HepG2 (cell line): ENCODE measurements around the gene SCN2A. TPM values are rescaled to one million over a fixed set of nuclear protein-coding genes. Genes with fewer than 3 reads are reported as not detected.

ENCODE experiments used
- ATAC-seq: fragments of 200-7000 bp; cut with Tn5 transposase; 3 replicates; pipeline ENCODE4 v1.9.1; 2020; ENCODE audit warnings: mild to moderate bottlenecking, moderate library complexity
- BruUV-seq: library from RNA; stranded (reverse); fragments of 400-500 nt; replicated peaks from 2 replicates; lab custom pipeline; 2021; lab: Mats Ljungman, UMichigan
- CTCF ChIA-PET: fragments of 300-600 bp; formaldehyde crosslinking; extraction: SDS; loops from one replicate; lab custom pipeline; 2021; ENCODE audit warnings: low total read pairs, inconsistent platforms, low intra/inter-chr PET ratio; lab: Yijun Ruan, JAX
- POLR2A ChIA-PET: fragments of 350-600 bp; sonication (Branson Sonifier 250); formaldehyde crosslinking; loops from one replicate; lab custom pipeline; 2020; ENCODE audit warnings: antibody characterized with exemption, inconsistent platforms; lab: Yijun Ruan, JAX
- DNase-seq: peaks from one replicate; pipeline ENCODE4 v3.0.0-alpha.2; 2015; ENCODE audit warnings: low spot score
- FAIRE-seq: peaks from 3 replicates; lab custom pipeline; 2011; peaks lifted over from hg19 to GRCh38; lab: Jason Lieb, UNC
- H2AFZ ChIP-seq: one replicate; pipeline ENCODE4 v1.6.1; 2011; ENCODE audit warnings: low read length, inconsistent platforms
- H3K27ac ChIP-seq: fragments of 300-600 bp; 3 replicates; pipeline ENCODE4 v1.8.0; 2011; ENCODE audit warnings: mixed run types, mild to moderate bottlenecking, mixed read lengths, low read length, inconsistent platforms; ENCODE audit not compliant: insufficient read depth; ENCODE audit errors: extremely low read length
- H3K27me3 ChIP-seq, 2 experiments: fragments of 200-600 bp in 1 of 2; 2 replicates in 1 of 2; 3 replicates in 1 of 2; pipeline versions ENCODE4 v1.6.0 to v1.8.0; 2011; ENCODE audit warnings: low read length in 2 of 2, mild to moderate bottlenecking in 2 of 2, moderate library complexity in 2 of 2, inconsistent platforms in 1 of 2; ENCODE audit not compliant: insufficient read depth in 2 of 2, control insufficient read depth in 1 of 2
- H3K36me3 ChIP-seq, 2 experiments: fragments of 200-600 bp in 1 of 2; replicated peaks in 1 of 2; 2 replicates in 1 of 2; 3 replicates in 1 of 2; pipeline versions ENCODE4 v1.5.1 to v1.8.0; 2011; ENCODE audit warnings: low read length in 2 of 2, inconsistent platforms in 1 of 2; ENCODE audit not compliant: insufficient read depth in 2 of 2, control insufficient read depth in 1 of 2
- H3K4me1 ChIP-seq: 2 replicates; pipeline ENCODE4 v1.5.1; 2012; ENCODE audit warnings: low read length, inconsistent platforms; ENCODE audit not compliant: insufficient read depth
- H3K4me2 ChIP-seq: 2 replicates; pipeline ENCODE4 v1.6.0; 2011; ENCODE audit warnings: low read depth, low read length, inconsistent platforms
- H3K4me3 ChIP-seq, 3 experiments: fragments of 200-600 bp in 1 of 3; sonication (generic), shearing (Covaris generic) in 1 of 3; replicated peaks in 1 of 3; 2 replicates each; pipeline ENCODE4 v1.5.1; 2011 to 2016; ENCODE audit warnings: low read length in 3 of 3, inconsistent platforms in 2 of 3, low read depth in 2 of 3, mild to moderate bottlenecking in 2 of 3, control low read depth in 1 of 3, mixed read lengths in 1 of 3; ENCODE audit not compliant: insufficient read depth in 1 of 3
- H3K79me2 ChIP-seq: one replicate; pipeline ENCODE4 v1.6.1; 2011; ENCODE audit warnings: low read length, inconsistent platforms; ENCODE audit not compliant: insufficient read depth
- H3K9ac ChIP-seq: 2 replicates; pipeline ENCODE4 v1.6.0; 2011; ENCODE audit warnings: mild to moderate bottlenecking, low read depth, low read length, inconsistent platforms; ENCODE audit not compliant: insufficient read depth
- H3K9me3 ChIP-seq: 2 replicates; pipeline ENCODE4 v1.5.1; 2012; ENCODE audit warnings: mild to moderate bottlenecking, low read length
- H4K20me1 ChIP-seq: 2 replicates; pipeline ENCODE4 v1.6.0; 2011; ENCODE audit warnings: inconsistent platforms, mild to moderate bottlenecking, low read length, moderate library complexity; ENCODE audit not compliant: insufficient read depth
- GABPA ChIP-seq, 2 experiments: IDR thresholded peaks; 2 replicates each; pipeline ENCODE4 v1.6.1; 2011 to 2016; ENCODE audit warnings: low read depth in 2 of 2, low read length in 1 of 2, missing biosample characterization in 1 of 2, missing genetic modification characterization in 1 of 2
- HDAC2 ChIP-seq: sonication (generic); formaldehyde crosslinking; IDR thresholded peaks from 2 replicates; pipeline ENCODE4 v1.4.0; 2020; ENCODE audit warnings: missing genetic modification reagents
- MAFF ChIP-seq: IDR thresholded peaks from 2 replicates; pipeline ENCODE4 v1.6.1; 2011; ENCODE audit warnings: low read depth, low read length, improper control_type of control experiment
- MAFK ChIP-seq, 2 experiments: IDR thresholded peaks in 1 of 2; conservative IDR thresholded peaks in 1 of 2; 2 replicates each; pipeline ENCODE4 v1.6.1; 2011; ENCODE audit warnings: improper control_type of control experiment in 2 of 2, low read length in 2 of 2
- MIXL1 ChIP-seq: IDR thresholded peaks from 2 replicates; pipeline ENCODE4 v1.6.1; 2016
- PPARG ChIP-seq: conservative IDR thresholded peaks from 2 replicates; pipeline ENCODE4 v1.6.1; 2016; ENCODE audit warnings: missing biosample characterization, missing genetic modification reagents
- RAD21 ChIP-seq: fragments of 450-650 bp; formaldehyde crosslinking; IDR thresholded peaks from 2 replicates; pipeline ENCODE4 v1.5.0; 2020; ENCODE audit warnings: mild to moderate bottlenecking
- SMC3 ChIP-seq: IDR thresholded peaks from 2 replicates; pipeline ENCODE4 v1.6.1; 2011; ENCODE audit warnings: low read length, improper control_type of control experiment
- STAG1 ChIP-seq: sonication (generic); formaldehyde crosslinking; IDR thresholded peaks from 2 replicates; pipeline ENCODE4 v1.4.0; 2020; ENCODE audit warnings: missing genetic modification reagents
- TCF7L2 ChIP-seq: IDR thresholded peaks from 2 replicates; pipeline ENCODE4 v1.6.1; 2011; ENCODE audit warnings: mild to moderate bottlenecking, low read depth, low read length, moderate library complexity
- ZNF10 ChIP-seq: sonication (generic); formaldehyde crosslinking; IDR thresholded peaks from 2 replicates; pipeline ENCODE4 v1.4.0; 2020; ENCODE audit warnings: mild to moderate bottlenecking, low read depth, missing genetic modification reagents, borderline replicate concordance
- ZNF121 ChIP-seq: sonication (generic); formaldehyde crosslinking; IDR thresholded peaks from 2 replicates; pipeline ENCODE4 v1.5.0; 2020; ENCODE audit warnings: mild to moderate bottlenecking, missing genetic modification reagents
- ZNF331 ChIP-seq: sonication (generic); formaldehyde crosslinking; IDR thresholded peaks from 2 replicates; pipeline ENCODE4 v1.4.0; 2020; ENCODE audit warnings: missing genetic modification reagents
- ZNF878 ChIP-seq: sonication (generic); formaldehyde crosslinking; IDR thresholded peaks from 2 replicates; pipeline ENCODE4 v1.8.1; 2023; ENCODE audit warnings: mild to moderate bottlenecking, missing genetic modification reagents, moderate library complexity
- WGBS: methylation state at CpG from one replicate; pipeline ENCODE4 v1.1.6; 2017; ENCODE audit warnings: low lambda C conversion rate; 5-methylcytosine and 5-hydroxymethylcytosine counted together
- in situ Hi-C: cut with HindIII; loops from 2 replicates; pipeline ENCODE4 v1.10.0; 2017; ENCODE audit warnings: low pct_unique_long_range_greater_than_20kb; ENCODE audit not compliant: extremely low pct_ligation_motif_present
- intact Hi-C: fragments of 100-400 bp; cut with micrococcal nuclease; formaldehyde crosslinking; loops from one replicate; pipeline ENCODE4 v1.10.0; 2022; ENCODE audit not compliant: unreplicated experiment
- polyA plus RNA-seq, 8 experiments: library from polyadenylated mRNA; depleted of rRNA in 3 of 8; stranded (reverse) in 7 of 8; unstranded in 1 of 8; fragments of >200 nt; fragmentation: Illumina TruSeq in 4 of 8; extraction: Trizol in 4 of 8; gene quantifications; 2 replicates each; pipeline versions ENCODE4 v1.2.1 to v1.2.3, GENCODE V29; 2011 to 2016; ENCODE audit warnings: low read depth in 4 of 8, missing spikeins in 1 of 8, mixed read lengths in 1 of 8; ENCODE audit not compliant: insufficient read depth in 1 of 8
- total RNA-seq, 5 experiments: library from RNA; depleted of rRNA; stranded (reverse); fragments of >200 nt; fragmentation: Illumina TruSeq; extraction: Trizol; gene quantifications; 2 replicates each; pipeline ENCODE4 v1.2.3, GENCODE V29; 2016; ENCODE audit warnings: low read depth in 1 of 5
- TF ChIP-seq, protein P1 (sequence below): sonication (generic); formaldehyde crosslinking; IDR thresholded peaks from 2 replicates; pipeline ENCODE4 v1.5.0; 2020; ENCODE audit warnings: mild to moderate bottlenecking, missing genetic modification reagents, moderate library complexity
- TF ChIP-seq, protein P2 (sequence below): sonication (generic); formaldehyde crosslinking; IDR thresholded peaks from 2 replicates; pipeline ENCODE4 v1.5.0; 2020; ENCODE audit warnings: missing genetic modification reagents
- TF ChIP-seq, protein P3 (sequence below): IDR thresholded peaks from 2 replicates; pipeline ENCODE4 v1.6.1; 2016; ENCODE audit warnings: missing compliant biosample characterization, missing genetic modification reagents, borderline replicate concordance

SCN2A gene
- total and polyA plus RNA-seq, 2 of the 13 experiments (the other 11 are each of a cell fraction or from before 2014, with no cell fraction given) = 0.20 to 0.30 TPM

DNA sequence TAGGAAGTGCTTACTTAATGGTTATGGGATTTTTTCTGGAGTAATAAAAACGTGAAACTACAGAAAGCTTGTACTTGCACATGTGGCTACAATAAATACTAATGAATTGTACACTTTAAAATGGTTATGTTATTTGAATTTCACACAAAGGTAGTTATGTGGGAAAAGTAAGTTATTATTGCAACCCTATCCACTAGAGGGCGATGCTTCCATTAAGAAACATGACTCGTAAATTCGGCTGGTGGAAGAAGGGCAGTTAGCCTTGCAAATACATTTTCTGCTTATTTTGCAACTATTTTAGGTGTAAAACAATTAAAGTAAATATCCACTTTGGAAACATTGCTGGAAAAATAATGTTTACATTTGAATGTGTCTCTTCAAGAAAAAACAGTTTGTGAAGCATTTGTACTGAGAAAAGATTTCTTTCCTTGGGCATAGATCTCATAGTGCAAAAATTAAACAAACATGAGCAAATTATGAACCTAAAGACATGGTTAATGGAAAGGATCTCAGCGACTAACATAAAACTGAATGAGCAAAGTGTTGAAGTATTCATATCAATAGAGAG, 162.2 kb downstream of the SCN2A start:
- Histone ChIP-seq H3K9ac (no peak overlapping the region), H2AFZ (no peak overlapping the region), H3K36me3 (no peaks in the 10 kb centered on the region), H3K27ac (no peak overlapping the region), H3K4me3 (no peak overlapping the region), H4K20me1 (no peaks in the 10 kb centered on the region), H3K79me2 (no peaks in the 10 kb centered on the region), H3K4me1 (peaks cover 5% of the 10 kb centered on the region; the same call in 1 of the 2 replicates), H3K27me3 (no peaks in the 10 kb centered on the region), H3K4me2 (no peak overlapping the region), H3K9me3 (no peaks in the 10 kb centered on the region)
- DNase-seq (peak; percentile 67), ATAC-seq (peak; percentile 70; the same call in 2 of the 3 replicates), FAIRE-seq (peak; percentile 86)
- TF ChIP-seq PPARG (peak; percentile 34; the same call in 1 of the 2 replicates), GABPA (IDR thresholded peaks at IDR 0.05; ENCODE audit: low read depth, low read length) (no peak), GABPA (CRISPR knock-in tag; IDR thresholded peaks at IDR 0.05; ENCODE audit: low read depth) (no peak), MIXL1 (CRISPR knock-in tag) (peak; percentile 54; the same call in 1 of the 2 replicates), STAG1 (CRISPR knock-in tag) (peak; percentile 87), ZNF10 (no peak), ZNF878 (CRISPR knock-in tag) (no peak), ZNF331 (no peak), TCF7L2 (no peak), RAD21 (CRISPR knock-in tag) (peak; percentile 49; the same call in 1 of the 2 replicates), MAFK (conservative IDR thresholded peaks at IDR 0.05 in 1 of 2, IDR thresholded peaks at IDR 0.05 in 1 of 2; ENCODE audit: low read length in 2 of 2) (peak; percentile 68 to 70), HDAC2 (no peak), SMC3 (peak; percentile 72), ZNF121 (no peak), MAFF (peak; percentile 52)
- TF ChIP-seq, protein P1, sequence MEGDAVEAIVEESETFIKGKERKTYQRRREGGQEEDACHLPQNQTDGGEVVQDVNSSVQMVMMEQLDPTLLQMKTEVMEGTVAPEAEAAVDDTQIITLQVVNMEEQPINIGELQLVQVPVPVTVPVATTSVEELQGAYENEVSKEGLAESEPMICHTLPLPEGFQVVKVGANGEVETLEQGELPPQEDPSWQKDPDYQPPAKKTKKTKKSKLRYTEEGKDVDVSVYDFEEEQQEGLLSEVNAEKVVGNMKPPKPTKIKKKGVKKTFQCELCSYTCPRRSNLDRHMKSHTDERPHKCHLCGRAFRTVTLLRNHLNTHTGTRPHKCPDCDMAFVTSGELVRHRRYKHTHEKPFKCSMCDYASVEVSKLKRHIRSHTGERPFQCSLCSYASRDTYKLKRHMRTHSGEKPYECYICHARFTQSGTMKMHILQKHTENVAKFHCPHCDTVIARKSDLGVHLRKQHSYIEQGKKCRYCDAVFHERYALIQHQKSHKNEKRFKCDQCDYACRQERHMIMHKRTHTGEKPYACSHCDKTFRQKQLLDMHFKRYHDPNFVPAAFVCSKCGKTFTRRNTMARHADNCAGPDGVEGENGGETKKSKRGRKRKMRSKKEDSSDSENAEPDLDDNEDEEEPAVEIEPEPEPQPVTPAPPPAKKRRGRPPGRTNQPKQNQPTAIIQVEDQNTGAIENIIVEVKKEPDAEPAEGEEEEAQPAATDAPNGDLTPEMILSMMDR = peak; percentile 82
- TF ChIP-seq, protein P2, sequence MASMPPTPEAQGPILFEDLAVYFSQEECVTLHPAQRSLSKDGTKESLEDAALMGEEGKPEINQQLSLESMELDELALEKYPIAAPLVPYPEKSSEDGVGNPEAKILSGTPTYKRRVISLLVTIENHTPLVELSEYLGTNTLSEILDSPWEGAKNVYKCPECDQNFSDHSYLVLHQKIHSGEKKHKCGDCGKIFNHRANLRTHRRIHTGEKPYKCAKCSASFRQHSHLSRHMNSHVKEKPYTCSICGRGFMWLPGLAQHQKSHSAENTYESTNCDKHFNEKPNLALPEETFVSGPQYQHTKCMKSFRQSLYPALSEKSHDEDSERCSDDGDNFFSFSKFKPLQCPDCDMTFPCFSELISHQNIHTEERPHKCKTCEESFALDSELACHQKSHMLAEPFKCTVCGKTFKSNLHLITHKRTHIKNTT (CRISPR knock-in tag) = no peak
- TF ChIP-seq, protein P3, sequence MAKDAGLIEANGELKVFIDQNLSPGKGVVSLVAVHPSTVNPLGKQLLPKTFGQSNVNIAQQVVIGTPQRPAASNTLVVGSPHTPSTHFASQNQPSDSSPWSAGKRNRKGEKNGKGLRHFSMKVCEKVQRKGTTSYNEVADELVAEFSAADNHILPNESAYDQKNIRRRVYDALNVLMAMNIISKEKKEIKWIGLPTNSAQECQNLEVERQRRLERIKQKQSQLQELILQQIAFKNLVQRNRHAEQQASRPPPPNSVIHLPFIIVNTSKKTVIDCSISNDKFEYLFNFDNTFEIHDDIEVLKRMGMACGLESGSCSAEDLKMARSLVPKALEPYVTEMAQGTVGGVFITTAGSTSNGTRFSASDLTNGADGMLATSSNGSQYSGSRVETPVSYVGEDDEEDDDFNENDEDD (CRISPR knock-in tag) = no peak
- BruUV-seq = no TSS peak
- 0% methylated on average over 5 of the region's 5 CpGs for WGBS
- POLR2A ChIA-PET = no interaction called here
- intact Hi-C loops (loop anchor here (1.0 to 5.0 kb wide), 4 partner anchors 297 to 1016 kb away; no protein-coding TSS in a partner anchor), in situ Hi-C loops (loop anchor here (5.0 kb wide), 2 partner anchors 376 to 476 kb away; no protein-coding TSS in a partner anchor)
- CTCF ChIA-PET = interaction anchor here (1.7 to 2.1 kb wide), 2 partner anchors 377 to 474 kb away, joined by 8 to 14 read pairs; no protein-coding TSS in a partner anchor
